Non-pigmented ciliary epithelial cell (primary cell): Measurements from ENCODE around the gene ENPP6.

Experiments
- DNase-seq: peaks from one replicate; pipeline ENCODE4 v3.0.0-alpha.2; 2010; ENCODE audit warnings: low read depth

The ENPP6 gene

GRCh38 chr4:184190711-184191110 lies 27.0 kb downstream of the ENPP6 start:
- no peak for DNase-seq

DNA sequence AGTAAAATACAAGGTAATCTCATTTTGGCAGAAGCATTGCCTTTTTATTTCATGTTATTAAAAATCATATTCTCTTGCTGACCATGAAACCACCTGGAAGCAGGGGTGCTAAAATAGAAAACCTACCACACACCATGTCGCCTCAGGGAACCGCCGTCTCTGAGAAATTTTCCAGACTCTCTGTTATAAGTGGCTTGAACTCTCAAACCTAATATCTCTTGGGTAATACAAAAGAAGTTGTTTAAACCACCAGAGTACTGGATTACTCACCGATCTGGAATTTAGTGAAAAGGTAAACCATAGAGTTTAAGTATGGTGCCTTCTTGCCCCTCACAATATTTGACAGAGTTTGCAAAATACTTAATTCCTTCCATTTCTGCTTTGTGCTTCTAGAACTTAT lies 27.7 kb downstream of the ENPP6 start:
- DNase-seq, result no peak

DNA sequence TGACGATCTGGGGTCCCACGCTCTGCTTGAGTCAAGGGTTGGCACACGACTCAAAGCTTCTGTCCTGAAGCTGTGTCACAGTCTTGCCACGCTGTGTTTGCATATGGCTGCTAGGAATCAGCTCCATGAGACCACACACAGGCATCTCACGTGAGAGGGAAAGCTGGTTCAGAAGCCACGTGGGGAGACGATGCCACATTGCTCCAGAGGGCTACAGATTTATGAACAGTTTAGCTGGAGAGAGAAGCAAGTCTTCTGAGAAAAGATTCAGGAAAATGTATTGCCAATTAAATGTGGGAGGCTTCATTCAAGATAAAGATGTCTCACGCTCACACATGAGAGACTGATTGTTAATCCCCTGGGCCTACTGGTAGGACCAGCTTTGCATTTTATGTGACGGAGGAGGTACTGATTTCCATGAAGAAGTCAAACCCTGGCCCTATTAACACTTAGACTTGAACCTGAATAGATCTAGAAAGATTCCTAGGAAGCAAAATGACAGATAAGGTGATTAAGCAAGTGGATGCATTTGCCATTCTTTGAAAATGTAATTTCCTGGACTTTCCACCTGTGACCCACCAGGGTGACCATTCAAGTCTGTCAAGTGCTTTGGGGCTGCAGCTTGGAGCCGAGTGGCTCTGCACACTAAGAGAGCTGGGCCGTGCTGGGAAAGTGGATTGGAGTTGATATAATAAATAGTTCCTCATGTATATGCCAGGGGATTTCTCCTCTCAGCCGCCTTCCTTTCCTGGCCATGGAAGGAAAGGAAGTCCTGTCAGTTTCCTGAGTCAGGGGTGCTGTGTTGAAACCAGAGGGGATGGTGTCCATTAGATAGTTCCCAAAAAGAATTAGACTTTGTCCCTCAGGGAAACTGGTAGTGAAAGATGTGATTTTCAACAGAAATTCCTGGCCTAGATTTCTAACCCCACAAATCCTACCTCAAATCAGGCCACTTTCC lies 29.0 kb downstream of the ENPP6 start:
- no peak for DNase-seq

DNA sequence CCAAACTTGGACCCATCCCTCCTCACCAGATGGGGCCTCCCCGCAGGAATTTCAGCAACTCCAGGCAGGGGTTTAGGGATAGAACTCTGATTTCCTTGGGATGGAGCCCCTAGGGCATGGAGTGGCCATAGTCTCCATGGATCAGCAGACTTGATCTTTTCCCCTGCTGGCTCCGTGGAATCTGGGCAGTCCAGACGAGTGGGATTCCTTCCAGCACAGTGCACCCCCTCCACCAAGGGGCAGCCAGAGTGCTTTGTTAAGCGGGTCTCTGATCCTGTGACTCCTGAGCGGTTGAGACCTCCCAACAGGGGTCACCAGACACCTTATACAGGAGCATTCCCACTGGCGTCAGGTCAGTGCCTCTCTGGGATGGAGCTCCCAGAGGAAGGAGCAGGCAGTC lies 40.4 kb downstream of the ENPP6 start:
- no peak for DNase-seq

- no peak for DNase-seq
These were observed 42.8 kb downstream of the ENPP6 start for GRCh38 chr4:184174571-184175488.

DNA sequence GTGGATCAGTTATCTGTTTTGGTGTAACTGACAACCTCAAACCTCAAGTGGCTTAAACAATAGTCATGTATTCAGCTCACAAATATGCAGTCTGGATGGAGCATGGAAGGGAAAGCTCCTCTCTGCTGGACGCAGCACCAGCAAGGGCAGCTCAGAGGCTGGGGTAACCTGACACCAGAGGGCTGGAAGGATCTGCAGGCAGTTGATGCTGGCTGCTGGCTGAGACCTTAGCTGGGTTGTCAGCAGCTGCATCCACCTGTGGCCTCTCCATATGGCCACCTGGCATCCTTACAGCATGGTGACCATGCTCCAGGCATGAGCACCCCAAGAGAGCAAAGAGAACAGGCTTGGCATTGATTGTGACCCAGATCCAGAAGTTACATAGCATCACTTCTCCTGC lies 46.7 kb downstream of the ENPP6 start:
- peak; percentile 52 for DNase-seq

GRCh38 chr4:184169225-184169867 lies 48.3 kb downstream of the ENPP6 start:
- DNase-seq, result no peak

DNA sequence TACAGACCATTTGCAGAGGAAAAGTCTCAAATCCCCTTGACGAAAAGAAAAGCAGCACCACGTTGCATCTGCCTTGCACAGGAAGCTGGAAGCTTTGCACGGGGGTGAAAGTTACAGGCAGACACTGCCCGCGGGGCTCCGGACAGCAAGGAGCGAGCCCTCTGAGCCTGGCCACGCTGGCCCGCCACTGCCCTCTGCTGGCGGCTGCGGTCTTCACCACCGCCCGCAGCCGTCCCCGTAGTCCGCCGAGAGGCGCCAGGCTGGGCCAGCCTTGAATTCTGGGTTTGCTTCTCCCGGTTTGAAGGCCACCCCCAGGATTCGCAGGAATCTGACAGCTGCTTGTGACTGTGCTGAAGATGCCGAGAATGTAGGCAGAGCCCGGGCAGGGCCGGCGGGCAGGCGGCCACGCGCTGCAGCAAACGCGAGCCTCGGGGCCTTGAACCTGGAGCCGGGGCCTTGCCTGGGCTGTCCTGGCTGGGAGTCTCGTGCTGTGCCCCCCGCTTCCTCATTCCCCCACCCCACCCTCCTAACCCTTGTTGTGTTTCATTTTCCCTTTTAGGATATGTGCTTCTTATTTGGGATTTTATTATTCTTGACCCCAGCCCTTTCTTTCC lies 49.2 kb downstream of the ENPP6 start:
- peak; percentile 11 for DNase-seq

DNA sequence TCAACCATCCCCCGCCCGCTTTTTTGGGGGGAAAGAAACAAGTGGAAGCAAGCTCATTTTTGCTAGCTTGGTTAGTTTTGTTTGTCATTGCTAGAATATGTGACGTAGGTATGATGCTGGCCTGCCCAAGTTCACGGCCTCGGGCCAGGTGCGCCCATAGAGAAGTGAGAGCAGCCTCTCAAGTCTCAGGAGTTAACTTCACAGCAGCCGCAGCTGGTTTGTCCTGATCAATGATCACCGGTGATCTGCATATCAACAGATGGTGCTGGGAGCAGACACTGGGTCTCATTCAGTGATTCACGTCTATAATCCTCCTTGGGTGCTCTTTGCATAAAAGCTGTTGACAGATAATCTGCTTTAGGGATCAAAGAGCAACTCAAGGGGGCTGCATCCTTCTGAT lies 50.1 kb downstream of the ENPP6 start:
- no peak for DNase-seq

DNA sequence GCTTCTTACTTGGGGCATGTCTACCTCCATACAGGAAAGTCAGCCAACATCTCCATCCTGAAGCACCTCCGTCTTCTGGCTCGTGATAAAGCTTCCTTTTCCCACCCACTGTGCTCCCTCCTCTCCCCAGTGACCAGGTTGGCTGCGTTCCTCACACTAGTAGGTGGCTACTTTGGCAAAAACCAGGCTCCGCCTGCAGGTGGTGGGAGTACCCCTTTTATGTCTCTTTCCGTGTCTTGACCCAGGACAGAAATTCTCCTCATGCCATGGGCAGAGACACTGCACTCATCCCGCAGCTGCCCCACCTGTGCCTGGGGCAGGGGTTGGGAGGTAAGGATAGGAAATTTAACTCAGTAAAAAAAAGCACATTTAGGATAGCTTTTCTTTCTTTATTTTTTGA lies 50.9 kb downstream of the ENPP6 start:
- DNase-seq, result no peak

- DNase-seq, result peak; percentile 15
These were observed 52.4 kb downstream of the ENPP6 start for GRCh38 chr4:184165291-184165690.

DNA sequence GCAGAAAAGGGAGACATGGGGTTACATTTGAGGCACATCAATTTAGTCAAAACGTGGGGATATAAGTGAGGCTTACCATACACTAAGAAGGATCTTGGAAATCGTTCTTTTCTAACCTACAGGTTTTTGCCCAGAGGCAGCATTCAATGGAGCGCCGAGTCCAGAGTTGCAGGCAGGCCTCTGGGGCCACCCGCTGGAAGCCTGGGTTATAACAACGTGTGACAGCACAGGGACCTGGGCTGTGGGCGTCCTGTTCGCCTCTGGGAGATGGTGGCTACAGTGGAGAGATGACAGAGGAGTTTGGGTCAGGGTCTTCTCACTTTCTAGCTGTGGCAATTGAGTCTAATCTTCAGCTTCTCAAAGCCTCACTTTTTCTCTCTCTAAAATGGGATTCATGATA lies 53.9 kb downstream of the ENPP6 start:
- DNase-seq, result no peak

- DNase-seq, result no peak
These were observed 55.1 kb downstream of the ENPP6 start for GRCh38 chr4:184162596-184162995.

DNA sequence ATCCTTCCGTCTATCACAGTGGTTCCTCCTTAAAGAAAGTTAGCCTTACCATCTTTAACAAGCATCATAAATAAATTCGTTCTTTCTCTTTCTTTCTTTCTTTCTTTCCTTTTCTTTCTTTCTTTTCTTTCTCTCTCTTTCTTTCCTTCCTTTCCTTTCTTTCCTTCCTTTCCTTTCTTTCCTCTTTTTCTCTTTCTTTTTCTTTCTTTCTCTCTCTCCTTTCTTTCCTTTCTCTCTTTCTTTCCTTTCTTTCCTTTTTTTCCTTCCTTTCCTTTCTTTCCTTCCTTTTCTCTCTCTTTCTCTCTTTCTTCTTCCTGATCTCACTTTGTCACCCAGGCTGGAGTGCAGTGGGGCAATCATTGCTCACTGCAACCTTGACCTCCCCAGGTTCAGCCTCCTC lies 60.4 kb downstream of the ENPP6 start:
- DNase-seq, result no peak

GRCh38 chr4:184156163-184156920 lies 61.3 kb downstream of the ENPP6 start:
- DNase-seq, result no peak

GRCh38 chr4:184154199-184154598 lies 63.5 kb downstream of the ENPP6 start:
- DNase-seq, result no peak

- no peak for DNase-seq
These were observed 63.9 kb downstream of the ENPP6 start for GRCh38 chr4:184153781-184154180.

DNA sequence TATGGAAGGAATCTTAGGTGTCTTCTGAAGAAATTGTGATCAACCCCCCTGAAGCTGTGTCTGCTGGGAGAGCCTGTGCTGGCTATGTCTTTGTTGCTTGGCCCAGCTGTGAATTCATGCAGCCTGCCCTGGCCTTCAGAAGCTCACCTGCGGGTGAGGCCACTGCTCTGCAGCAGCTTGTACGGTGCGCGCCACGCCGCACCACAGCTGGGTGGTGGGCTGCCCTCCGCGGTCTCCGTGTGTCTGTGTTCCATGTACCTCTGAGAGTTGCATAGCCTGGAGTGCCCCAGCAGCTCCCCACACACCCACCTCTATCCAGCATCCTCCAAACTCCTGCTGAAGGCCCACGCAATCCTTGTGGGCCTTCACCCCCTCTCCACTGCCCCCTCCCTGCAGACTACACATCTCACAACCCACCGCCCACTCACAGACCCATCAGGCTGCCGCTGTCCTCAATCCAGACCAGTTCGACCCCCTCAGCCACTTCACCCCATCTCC lies 65.6 kb downstream of the ENPP6 start:
- DNase-seq, result no peak

DNA sequence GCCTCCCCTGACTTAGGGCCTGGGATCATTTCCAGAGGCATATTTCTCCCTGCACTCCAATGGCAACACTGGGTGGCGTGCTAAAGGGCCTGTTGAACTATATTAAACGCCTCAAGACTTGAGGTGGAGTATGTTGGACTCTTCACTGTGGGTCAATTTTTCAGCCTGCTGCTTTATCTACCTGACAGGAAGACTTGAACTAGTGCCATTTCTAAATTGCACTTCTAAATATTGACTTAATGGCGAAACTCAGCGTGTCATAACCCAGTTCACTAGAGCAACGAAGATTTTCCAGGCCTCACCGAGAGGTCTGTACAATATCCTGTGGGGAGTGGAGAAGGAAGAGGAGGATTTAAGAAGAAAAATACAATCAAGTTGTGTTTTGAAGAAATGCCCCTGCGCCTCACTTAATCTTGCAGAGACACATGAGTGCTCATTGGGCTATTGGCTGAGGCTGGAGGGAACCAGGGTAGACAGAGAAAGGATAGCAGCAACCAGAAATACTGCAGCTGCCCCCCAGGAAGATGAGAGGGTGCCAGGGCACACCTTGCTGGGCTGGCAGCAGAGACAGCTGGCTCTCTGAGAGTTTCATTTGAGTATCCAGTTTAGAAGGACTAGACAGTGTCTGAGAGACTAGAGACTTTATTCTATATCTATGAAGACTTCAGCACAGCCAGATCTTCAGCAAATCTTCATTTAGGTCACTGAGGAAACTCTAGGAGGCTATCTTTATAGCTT lies 67.4 kb downstream of the ENPP6 start:
- DNase-seq, result no peak
